GM21528 (cell line): Measurements from ENCODE around the gene MYDGF.

Experiments used
- ATAC-seq: cut with Tn5 transposase; IDR thresholded peaks from one replicate; pipeline ENCODE4 v1.9.1; 2021; ENCODE audit warnings: mild to moderate bottlenecking, moderate library complexity; ENCODE audit not compliant: unreplicated experiment, low FRiP score

MYDGF gene

GRCh38 chr19:4649392-4650047, 20.6 kb downstream of the MYDGF start:
- no peak for ATAC-seq

GRCh38 chr19:4647676-4648644, 22.2 kb downstream of the MYDGF start:
- no peak for ATAC-seq

GRCh38 chr19:4645718-4646117, 24.4 kb downstream of the MYDGF start:
- no peak for ATAC-seq

- no peak for ATAC-seq
Measured at GRCh38 chr19:4642625-4643024, 27.5 kb downstream of the MYDGF start.

- ATAC-seq = no peak
Measured at GRCh38 chr19:4641132-4641531, 29.0 kb downstream of the MYDGF start.

GRCh38 chr19:4640247-4641000, 29.7 kb downstream of the MYDGF start:
- ATAC-seq = no peak

- ATAC-seq = peak; percentile 19
Measured at GRCh38 chr19:4639531-4640246, 30.5 kb downstream of the MYDGF start.

GRCh38 chr19:4638828-4639530, 31.2 kb downstream of the MYDGF start, which contains the start of gene TNFAIP8L1:
Gene TNFAIP8L1, plus strand, starts transcription at chr19:4639516. Its CDS starts 12,354 bp downstream, at chr19:4651870.
- ATAC-seq = peak; percentile 73

GRCh38 chr19:4638317-4638716, 31.8 kb downstream of the MYDGF start:
- ATAC-seq = no peak

- ATAC-seq = no peak
Measured at GRCh38 chr19:4636761-4637160, 33.4 kb downstream of the MYDGF start.

- ATAC-seq = no peak
Measured at GRCh38 chr19:4636151-4636717, 33.9 kb downstream of the MYDGF start.

- ATAC-seq = no peak
Measured at GRCh38 chr19:4635754-4636116, 34.4 kb downstream of the MYDGF start.

- ATAC-seq = no peak
Measured at GRCh38 chr19:4633140-4633967, 36.8 kb downstream of the MYDGF start.

- no peak for ATAC-seq
Measured at GRCh38 chr19:4624733-4625362, 45.3 kb downstream of the MYDGF start.

- ATAC-seq = no peak
Measured at GRCh38 chr19:4624301-4624700, 45.8 kb downstream of the MYDGF start.

- ATAC-seq = no peak
Measured at GRCh38 chr19:4622695-4623421, 47.3 kb downstream of the MYDGF start.

GRCh38 chr19:4620675-4621074, 49.5 kb downstream of the MYDGF start:
- no peak for ATAC-seq
